ENCODE results near the gene MN1.

MN1 gene

DNA sequence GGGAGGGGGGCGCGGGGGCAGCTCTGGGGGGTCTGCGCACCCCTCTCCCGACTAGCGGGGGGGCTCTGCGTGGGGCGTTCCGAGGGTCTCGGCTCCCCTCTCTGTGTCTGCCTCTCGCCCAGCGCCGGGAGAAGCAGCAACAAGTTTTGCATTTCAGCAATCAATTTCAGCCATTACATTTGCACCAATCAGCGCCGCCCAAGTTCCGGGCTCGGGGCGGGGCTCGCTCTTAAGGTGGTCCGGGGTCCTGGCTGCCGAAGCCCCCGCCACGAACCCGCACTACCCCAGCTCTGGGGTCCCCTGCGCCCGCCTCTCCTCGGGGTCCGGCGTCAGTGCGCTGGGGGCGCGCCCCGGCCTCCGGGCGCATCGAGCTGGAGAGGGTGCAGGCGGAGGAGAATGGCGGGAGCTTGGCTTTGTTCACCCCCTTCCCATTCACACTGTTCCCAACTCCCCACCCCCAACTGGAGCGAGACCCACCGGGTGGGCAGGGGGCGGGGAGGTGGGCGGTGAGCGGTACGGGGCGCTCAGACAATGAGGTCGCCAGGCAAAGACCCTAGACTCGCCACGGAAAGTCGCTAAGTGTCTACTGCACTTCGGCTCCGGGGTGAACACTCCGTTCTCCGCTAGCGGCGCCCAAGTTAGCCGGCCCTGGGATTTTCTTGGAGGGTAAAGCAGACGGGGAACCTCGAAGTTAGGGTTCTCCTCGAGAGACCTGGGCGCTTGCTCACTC lies at the start of gene MN1:
Gene MN1 (minus strand): TSS at position 141 of the 730 bp plus-strand sequence. CDS start 1,213 bp downstream, outside the sequence.
- peak in 1 of 2 experiments; percentile 40 for DNase-seq

DNA sequence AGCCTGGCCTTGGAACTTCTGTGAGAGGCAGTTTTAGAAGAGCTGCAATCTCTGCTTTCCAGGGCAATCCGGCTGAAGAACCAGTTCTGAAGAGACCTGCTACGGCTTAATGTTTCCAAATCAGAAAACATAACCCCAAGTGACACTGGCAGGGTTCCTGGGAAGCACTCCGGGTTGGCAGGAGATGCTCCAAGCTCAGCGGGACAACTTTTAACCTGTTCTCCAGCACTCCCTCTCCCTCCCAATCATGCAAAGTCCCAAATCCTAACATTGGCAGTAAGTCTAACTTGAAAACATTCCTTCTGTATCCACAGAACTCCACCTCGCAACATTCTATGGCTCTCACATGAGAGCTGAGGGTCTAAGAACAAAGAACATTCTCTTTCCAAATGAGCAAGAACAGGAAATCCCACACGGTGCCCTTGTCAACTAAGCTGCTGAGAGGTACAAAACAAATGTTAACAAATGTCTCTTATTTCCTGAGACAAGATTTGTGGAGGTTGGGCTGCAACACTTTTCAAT lies 48.5 kb upstream of the MN1 start:
- peak in 1 of 2 experiments; percentile 29 for DNase-seq

DNA sequence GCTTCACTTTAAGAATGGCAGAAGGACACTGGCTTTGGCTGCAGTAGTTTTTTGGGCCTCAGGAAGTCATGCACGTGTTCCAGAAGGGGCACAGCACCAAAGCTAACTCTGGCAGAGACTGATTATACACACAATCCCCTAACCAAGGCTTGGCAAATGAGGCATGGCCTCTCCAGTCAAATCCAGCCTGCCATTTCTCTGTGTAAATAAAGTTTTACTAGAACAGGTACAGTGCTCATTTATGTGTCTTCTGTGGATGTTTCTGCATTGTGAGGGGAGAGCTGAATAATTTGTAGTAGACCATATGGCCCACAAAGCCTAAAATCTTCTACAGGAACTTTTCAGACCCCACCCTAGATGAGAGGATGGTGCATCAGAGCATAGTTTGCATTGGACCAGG lies 46.4 kb upstream of the MN1 start:
- DNase-seq, result no peak

- no peak for DNase-seq
Observed at GRCh38 chr22:27846910-27847309, 45.4 kb upstream of the MN1 start.

DNA sequence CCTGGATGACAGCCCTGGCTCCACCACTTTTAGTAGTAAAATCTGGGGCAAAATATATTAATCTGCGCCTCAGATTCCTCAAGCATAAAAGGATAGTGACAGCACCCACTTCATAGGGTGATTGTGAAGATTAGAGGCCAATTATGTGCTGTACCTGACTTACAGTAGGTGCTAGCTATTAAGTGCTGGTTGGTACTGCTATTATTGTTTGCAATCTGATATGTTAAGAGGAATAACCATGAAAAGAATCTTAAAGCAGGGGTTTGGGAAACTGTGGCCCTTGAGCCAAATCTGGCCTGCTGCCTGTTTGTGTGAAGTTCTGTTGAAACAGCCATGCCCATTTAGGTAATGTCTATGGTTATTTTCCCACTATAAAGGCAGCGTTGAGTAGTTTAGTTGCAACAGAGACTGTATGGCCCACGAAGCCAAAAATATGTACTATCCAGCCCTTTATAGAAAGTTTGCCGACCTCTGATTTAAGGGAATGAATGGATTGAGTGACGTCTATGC lies 44.7 kb upstream of the MN1 start:
- DNase-seq, result no peak

- DNase-seq, result no peak
Observed at GRCh38 chr22:27845644-27846043, 44.1 kb upstream of the MN1 start.

- no peak for DNase-seq
Observed at GRCh38 chr22:27844656-27845591, 43.4 kb upstream of the MN1 start.

DNA sequence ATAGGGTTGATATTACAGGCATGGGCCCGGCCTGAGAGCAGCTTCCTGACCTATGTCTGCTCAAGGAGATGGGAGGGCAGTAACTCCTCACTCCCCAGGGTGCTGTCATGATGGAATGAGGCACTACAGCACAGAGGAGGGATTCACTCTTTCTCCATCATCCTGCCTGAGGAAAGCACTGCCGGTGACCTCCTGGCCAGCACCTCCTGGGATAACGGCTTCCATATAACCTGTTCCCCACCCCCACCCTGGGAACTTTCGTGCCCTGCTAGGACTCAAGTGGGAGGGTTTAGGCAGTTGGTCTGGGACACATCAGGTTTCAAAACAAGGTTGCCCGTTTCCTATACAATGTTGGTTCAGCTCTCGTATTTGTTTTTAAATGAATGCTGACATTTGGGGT lies 42.7 kb upstream of the MN1 start:
- no peak for DNase-seq

DNA sequence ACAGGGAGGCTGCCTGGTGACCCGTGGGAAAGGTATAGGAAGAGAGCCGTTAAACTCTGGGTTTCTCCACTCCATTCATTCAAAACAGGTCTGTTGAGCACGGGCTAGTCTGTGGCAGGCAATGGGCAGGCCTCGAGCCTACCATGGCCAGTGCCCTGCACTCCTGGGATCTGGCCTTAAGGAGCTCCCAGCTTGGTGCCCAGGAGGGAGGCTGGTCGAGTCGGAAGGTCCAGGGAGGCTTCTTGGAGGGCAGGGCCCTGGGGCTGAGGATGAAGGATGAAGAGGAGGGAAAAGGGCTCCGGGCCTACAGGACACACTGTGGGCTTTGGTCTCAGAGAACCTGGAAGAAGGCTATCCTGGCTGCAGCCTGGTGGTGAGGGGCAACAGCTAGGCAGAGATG lies 41.9 kb upstream of the MN1 start:
- DNase-seq, result no peak

GRCh38 chr22:27842669-27843431 lies 41.3 kb upstream of the MN1 start:
- DNase-seq, result peak; percentile 77 to 91

DNA sequence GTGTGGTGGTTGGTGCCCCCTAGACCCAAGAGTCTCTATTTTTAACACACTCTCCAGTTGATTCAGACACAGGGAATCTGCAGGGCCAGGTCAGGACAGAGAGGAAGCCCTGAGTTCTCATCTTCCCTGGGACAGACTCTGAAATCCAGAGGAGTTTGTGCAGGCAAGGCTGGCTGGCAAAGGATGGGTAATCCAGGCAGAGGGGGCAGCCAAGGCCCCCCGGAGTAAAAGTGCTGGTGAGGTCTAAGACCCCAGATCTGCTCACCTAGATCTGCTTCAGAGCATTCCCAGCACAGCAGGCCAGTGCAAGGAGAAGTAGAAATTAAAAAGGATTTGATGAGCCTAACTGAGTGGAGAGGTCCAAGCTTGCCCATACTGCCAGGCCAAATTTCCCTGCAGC lies 40.6 kb upstream of the MN1 start:
- no peak for DNase-seq

DNA sequence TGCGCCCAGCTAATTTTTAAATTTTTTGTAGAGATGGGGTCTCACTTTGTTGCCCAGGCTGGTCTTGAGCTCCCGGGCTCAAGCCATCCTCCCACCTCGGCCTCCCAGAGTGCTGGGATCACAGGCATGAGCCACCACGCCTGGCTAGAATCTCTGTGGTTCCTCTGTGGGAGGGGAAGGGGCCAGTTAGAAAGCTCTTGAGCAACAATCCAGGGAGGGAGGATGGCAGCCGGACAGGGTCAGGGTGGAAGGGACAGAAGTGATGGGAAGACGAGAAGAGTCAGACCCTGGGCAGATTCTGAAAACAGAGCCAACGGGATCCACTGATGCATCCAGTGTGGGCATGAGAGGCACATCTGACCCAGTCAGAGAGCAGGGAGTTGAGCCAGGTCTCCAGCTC lies 38.9 kb upstream of the MN1 start:
- no peak for DNase-seq

DNA sequence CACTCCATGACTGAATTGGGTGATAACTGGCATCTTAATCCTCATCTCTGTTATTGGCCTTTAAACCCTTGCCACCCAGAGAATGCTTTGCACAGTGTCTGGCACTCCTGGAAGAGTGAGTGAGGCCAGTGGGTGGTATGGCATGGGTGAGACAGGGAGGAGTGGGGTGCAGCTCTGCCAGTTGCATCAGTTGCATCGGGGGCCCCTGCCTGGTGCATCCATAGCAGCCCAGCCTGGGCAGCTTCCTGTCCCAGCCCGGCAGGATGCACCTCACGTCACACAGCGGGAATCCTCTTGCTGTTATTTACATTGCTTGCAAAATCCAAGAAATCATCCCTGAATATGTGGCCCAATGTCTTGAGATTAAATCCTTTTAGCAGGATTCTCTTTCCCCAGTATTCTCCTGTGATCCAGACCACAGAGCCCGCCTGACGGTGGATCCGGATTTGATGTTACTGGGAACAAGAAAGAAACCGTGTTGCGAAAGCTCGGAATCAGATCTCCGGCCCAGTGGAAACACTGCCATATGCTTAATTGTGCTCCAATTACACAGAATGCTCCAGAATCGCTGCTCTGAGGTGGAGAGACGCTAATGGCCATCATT lies 37.6 kb upstream of the MN1 start:
- no peak for DNase-seq

- no peak for DNase-seq
Observed at GRCh38 chr22:27836181-27836580, 34.6 kb upstream of the MN1 start.

DNA sequence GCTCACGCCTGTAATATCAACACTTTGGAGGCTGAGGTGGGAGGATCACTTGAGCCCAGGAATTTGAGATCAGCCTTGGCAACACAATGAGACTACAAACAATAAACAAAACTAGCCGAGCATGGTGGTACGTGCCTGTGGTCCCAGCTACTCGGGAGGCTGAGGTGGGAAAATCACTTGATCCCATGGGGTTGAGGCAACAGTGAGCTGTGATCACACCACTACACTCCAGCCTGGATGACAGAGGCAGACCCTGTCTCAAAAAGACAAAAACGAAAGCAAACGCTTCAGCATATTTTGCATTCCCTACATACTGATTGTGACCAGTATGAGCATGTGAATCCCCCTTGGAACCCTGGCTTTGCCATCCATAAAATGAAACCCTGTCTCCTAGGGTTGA lies 33.9 kb upstream of the MN1 start:
- DNase-seq, result no peak

DNA sequence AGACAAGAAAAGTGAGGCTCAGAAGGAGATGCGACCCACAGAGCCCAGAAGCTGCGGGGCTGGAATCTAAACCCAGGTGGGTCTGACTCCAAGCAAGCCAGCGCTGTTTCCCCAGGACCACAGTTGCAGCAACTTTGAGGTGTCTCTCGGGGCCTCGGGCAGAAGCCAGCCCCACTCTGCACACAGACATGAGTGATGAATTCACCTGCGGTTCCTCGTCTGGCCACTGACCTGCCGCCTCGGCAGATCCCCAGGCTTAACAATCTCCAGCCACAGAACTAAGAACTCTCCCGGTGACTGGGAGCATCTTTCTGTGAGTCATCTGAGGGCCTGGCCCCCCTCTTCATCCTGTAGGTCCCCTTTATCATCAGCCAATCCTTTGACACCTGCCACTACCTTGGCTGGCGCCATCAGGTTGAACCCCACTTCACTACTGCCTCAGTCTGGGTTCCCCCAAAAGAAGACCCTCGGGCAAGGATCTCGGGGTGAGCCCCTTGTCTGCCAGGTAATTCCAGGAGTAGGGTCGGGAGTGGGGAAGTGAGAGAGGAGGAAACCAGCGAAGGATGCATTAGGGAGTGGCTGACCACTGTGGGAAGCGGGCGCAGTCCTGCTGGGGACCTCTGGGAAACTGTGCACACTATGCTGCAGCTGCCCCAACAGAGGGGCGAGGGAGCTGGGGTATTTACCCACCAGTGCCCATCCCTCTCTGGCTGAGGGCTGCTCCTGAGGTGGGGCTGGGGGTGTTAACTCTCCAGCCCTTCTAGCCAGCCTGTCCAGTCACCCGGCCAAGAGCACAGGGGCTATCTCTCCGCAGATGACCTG lies 33.0 kb upstream of the MN1 start:
- DNase-seq, result no peak

DNA sequence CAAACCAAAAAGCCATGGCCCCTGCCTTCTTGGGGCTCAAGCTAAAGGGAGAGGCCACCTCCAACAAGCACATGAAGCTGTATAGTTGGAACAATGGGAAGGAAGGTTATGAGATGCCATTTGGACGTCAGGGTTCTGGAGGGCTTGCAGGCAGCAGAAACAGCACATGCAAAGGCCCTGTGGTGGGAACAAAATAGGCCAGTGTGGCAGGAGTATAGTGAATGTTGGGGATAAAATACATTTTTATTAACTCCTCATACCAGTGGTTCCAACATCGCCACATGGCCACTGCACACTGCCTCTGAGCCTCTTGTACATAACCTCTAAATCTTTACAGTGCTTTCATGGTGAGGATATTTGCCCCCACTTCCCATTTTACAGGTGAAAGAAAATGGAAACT lies 32.2 kb upstream of the MN1 start:
- no peak for DNase-seq

GRCh38 chr22:27832606-27833005 lies 31.1 kb upstream of the MN1 start:
- no peak for DNase-seq

- no peak for DNase-seq
Observed at GRCh38 chr22:27829620-27830019, 28.1 kb upstream of the MN1 start.

- DNase-seq, result no peak
Observed at GRCh38 chr22:27827604-27828587, 26.3 kb upstream of the MN1 start.
